Eye (tissue), 1 donor: ENCODE results near the gene NIT1.

Source experiments
- DNase-seq: peaks from one replicate; pipeline ENCODE4 v3.0.0-alpha.2; 2015

NIT1 gene

DNA sequence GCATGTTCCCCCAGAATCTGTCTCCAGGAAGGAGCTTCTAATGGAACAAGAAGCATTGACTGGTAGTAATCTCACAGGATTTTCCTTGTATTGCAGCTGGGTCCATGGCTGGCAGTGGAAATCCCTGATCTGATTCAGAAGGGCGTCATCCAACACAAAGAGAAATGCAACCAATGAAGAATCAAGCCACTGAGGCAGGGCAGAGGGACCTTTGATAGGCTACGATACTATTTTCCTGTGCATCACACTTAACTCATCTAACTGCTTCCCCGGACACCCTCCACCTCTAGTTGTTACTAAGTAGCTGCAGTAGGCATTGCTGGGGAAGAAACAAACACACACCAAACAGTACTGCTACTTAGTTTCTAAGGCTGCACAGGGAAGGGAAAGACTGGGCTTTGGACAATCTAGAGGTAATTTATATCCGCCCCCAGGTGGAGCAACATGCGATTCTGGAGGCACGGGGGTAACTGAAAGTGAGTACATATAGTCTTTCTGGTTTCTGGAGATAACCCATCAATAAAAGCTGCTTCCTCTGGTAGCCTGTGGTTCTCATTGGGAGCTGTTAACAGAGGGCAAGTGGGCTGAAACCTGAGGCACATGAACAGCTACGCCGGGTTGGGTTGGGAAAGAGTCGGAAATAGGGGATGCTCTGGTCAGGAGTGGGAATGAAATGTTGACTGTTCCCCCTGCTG lies 40.6 kb downstream of the NIT1 start:
- no peak for DNase-seq

DNA sequence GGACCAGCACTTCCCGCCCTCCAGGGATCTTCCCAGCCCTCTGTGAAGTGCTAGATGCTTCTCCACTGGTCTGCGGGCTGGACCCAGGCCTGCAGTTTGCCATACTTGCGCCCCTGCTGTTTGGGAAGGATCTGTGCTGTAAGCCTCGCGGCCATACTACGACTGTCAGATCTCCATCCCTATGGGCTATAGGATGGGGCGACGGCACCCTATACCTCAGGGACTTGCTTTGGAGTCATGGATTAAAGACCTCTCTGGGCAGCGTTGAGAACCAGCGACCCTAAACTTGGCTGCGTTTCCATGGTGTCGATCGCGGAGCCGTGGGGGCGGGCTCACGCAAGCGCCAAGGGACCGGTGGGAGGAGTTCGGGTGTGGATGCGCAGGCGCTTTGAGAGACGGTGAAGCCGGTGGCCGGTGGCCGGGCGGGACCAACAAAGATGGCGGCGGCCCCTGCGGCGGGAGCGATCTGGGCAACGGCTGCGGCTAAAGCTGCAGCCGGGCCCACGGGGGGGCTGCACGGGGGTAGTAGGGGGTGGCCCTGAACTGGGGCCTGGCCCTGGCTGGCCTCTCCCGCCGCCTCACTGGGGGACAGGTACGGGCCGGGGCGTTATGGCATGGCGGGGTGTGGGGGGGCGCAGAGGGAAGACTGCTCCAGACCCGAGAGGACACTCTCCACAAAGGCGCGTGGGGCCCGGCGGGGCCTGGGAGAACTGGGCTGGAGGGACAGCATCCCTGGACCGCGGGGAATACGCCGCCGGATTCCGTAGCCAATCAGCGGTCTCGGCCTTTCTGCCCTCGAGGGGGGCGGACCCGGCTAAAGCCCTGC lies 41.4 kb downstream of the NIT1 start, which contains the start of gene USP21:
USP21 (plus strand) TSS at position 414 of the 826 bp plus-strand sequence. CDS start 1,141 bp downstream, outside the sequence.
- peak; percentile 98 for DNase-seq

DNA sequence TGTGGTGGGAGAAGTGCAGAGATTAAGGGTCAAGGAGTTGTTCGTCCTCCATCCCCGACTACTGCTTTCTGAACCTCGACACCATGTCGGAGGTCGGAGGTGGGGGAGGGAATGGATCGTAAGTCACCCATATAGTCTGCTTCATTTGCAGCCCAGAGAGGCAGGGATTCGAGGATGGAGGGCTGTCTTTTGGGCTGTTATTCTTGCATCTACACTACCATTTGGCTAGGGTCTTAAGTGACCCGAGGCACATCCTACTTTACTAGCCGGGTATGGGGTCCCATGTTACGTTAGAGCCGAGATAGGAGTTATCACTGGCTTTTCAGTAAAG lies 42.0 kb downstream of the NIT1 start:
- no peak for DNase-seq

DNA sequence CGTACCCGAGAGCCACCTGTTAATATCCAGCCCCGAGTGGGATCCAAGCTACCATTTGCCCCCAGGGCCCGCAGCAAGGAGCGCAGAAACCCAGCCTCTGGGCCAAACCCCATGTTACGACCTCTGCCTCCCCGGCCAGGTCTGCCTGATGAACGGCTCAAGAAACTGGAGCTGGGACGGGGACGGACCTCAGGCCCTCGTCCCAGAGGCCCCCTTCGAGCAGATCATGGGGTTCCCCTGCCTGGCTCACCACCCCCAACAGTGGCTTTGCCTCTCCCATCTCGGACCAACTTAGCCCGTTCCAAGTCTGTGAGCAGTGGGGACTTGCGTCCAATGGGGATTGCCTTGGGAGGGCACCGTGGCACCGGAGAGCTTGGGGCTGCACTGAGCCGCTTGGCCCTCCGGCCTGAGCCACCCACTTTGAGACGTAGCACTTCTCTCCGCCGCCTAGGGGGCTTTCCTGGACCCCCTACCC lies 42.8 kb downstream of the NIT1 start:
- no peak for DNase-seq

DNA sequence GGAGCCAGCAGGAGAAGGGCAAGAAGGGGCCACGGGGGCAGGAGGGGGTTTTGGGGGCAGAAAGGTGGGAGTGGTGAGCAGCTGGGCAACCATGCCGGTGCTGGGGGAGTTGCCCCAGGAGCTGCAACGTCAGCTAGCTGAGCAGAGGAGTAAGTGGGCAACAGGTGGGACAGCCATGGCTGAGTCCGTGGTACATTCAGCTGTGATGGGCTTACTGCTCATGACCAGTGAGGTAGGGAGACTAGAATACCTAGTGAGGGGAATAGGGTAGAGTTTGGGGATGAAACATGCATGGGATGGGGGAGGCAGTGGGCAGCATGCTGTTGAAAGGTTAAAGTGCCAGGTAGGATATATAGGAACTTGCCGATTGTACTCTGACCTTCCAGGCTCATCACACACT lies 43.7 kb downstream of the NIT1 start:
- DNase-seq = no peak

DNA sequence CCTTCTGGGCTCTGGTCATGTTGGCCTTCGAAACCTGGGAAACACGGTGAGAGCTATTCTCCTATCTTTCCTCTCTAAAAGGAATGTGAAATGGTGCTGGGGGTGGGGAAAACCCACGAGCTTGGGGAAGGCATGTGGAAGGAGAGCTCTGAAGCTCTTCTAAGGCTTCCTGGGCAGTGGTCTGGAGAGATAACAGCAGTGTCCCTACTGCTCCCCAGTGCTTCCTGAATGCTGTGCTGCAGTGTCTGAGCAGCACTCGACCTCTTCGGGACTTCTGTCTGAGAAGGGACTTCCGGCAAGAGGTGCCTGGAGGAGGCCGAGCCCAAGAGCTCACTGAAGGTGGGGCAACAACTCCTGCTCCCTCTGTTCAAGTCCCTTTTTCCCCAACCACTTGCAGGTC lies 44.1 kb downstream of the NIT1 start:
- no peak for DNase-seq

DNA sequence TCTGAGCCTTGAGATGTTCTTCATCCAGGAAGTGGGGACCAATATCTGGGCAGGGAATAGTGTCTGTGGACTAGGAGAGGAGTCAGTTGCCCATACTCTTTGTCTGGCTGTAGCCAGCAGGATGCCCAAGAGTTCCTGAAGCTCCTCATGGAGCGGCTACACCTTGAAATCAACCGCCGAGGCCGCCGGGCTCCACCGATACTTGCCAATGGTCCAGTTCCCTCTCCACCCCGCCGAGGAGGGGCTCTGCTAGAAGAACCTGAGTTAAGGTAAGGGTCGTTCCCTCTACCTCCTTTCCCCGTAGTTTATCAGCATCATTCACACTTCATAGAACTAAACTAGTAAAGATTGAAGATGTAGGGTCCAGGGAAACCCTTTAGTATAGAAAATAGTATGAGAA lies 44.9 kb downstream of the NIT1 start:
- DNase-seq = no peak

DNA sequence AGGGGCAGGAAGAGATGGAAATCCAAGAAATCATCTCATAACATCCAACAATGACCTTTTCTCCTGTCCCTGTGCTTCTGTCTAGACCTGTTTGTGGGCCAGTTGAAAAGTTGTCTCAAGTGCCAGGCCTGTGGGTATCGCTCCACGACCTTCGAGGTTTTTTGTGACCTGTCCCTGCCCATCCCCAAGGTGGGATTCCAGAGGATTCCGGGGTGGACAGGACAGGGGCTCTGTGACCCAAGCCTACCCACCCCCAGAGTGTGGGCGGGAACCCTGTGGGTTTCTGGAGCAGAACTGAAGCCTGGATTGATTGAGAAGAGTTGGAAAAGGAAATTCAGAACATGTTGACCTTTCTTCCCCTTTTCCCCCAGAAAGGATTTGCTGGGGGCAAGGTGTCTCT lies 45.9 kb downstream of the NIT1 start:
- no peak for DNase-seq

DNA sequence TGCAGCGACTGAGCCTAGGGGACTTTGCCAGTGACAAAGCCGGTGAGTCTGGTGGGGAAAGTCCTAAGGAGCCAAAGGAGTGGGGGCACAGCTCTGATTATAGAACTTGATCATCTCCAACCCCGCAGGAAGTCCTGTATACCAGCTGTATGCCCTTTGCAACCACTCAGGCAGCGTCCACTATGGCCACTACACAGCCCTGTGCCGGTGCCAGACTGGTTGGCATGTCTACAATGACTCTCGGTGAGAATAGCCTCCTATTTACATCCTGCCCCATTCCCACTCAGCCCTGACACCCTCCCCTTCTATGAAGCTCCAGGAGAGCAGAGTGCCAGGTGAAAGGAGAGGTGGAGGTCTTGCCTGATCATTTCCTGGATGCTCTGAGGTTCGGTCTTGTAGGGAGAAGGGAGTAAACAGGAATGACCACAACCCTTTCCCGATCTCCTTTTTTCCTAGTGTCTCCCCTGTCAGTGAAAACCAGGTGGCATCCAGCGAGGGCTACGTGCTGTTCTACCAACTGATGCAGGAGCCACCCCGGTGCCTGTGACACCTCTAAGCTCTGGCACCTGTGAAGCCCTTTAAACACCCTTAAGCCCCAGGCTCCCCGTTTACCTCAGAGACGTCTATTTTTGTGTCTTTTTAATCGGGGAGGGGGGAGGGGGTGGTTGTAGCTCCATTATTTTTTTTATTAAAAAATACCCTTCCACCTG lies 47.2 kb downstream of the NIT1 start:
- no peak for DNase-seq

DNA sequence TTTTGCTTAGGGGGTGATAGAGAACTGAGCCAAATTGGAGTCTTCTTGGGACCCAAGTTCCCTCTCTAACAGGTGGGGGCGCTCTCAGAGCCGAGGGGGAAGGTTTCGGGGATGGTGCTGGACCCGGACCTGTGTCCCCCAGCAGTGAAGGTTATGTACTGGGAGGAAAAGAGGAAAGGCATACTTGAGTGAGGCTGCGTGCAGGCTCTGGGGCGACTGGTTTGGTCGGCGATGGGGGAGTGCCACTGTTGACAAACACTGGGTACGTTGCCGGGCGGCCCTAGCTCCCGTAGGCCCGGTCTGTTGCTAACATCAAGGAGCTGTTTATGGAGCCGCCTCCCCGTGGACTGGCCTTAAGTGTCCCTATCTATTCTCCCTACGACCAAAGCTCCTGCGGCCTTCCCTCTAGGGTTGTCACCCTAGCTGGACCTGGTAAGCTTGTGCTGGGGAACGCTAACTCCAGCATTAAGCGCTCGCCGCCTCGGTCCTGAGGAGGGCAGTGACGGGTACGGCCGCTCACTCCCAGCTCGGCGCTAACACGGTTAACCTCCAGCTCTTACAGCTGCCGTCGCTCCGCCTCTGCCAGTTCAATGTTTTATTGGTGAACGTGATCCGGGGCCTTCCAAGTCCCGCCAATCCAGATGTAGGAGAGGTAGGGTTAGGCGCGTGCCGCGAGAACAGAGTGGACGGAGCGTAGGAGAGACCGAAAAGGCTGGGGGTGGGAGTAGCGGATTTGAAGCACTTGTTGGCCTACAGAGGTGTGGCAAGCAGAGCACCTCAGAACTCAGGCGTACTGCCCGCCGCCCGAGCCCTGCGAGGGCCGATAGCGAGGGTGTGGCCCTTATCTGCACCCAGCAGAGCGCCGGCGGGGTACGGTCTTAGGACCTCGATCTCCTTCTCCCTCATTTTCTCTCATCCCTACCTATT lies 48.1 kb downstream of the NIT1 start, which contains the start of gene PPOX:
PPOX (plus strand) TSS at position 685 of the 927 bp plus-strand sequence. CDS start 422 bp downstream, outside the sequence.
- DNase-seq = peak; percentile 98

DNA sequence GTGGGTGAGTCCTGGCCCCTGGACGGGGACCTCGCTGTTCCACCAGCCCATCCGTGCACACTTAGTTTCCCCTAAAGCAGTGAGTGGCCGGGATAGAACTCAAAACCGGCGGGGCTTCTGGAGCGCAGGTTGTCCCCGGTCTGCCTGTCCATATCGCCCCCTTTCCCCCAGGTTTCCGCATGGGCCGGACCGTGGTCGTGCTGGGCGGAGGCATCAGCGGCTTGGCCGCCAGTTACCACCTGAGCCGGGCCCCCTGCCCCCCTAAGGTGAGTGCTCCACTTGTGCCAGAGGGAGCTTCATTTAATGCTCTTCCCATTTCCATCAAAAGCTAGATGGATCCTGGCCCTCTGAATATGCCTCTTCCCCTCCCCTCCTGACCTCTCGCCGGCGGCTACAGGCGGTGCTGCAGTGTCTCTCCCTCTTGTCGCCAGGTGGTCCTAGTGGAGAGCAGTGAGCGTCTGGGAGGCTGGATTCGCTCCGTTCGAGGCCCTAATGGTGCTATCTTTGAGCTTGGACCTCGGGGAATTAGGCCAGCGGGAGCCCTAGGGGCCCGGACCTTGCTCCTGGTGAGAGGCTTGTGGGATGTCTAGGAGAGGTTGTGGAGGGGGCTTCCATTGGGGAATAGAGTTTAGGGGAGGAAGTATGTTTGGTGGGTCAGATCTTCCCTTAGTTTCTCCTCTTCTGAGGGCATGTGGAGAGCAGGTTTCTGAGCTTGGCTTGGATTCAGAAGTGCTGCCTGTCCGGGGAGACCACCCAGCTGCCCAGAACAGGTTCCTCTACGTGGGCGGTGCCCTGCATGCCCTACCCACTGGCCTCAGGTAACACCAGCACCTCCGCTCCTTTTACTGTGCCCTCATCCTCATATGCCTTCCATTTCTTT lies 49.0 kb downstream of the NIT1 start:
- peak; percentile 66 for DNase-seq

DNA sequence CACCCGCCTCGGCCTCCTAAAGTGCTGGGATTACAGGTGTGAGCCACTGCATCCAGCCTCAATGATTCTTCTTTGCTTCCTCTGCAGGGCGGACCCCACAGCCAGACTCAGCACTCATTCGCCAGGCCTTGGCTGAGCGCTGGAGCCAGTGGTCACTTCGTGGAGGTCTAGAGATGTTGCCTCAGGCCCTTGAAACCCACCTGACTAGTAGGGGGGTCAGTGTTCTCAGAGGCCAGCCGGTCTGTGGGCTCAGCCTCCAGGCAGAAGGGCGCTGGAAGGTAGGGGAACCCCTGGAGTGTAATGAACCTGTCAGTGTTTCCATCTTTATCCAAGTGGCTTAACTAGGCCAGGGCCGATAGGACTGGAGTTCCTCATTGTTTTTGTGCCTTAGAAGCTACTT lies 51.0 kb downstream of the NIT1 start:
- DNase-seq = no peak
